Stomach (tissue), 9 donors: Measurements from ENCODE around the gene NEUROG2. TPM values are rescaled to one million over a fixed set of nuclear protein-coding genes. Genes with fewer than 3 reads are reported as not detected.
A peak's percentile ranks its signal among the peaks of the same experiment; 100 is the strongest.

ENCODE experiments used
- DNase-seq, 2 donors: peaks; one replicate each; pipeline versions ENCODE4 v3.0.0 to v3.0.0-alpha.2; 2013 to 2019
- H3K27ac ChIP-seq, 5 donors: fragments of 200-600 bp in 4 of 5; sonication (generic) in 4 of 5; one replicate each; pipeline ENCODE4 v1.5.1; 2013 to 2019; ENCODE audit warnings: mild to moderate bottlenecking in 1 of 5, moderate library complexity in 1 of 5
- H3K27me3 ChIP-seq, 3 donors: fragments of 200-600 bp; sonication (generic); one replicate each; pipeline ENCODE4 v1.5.1; 2017 to 2019; ENCODE audit warnings: mixed run types in 1 of 3
- H3K36me3 ChIP-seq, 4 donors: fragments of 200-600 bp; sonication (generic); 1 replicate in 3 of 4; 2 replicates in 1 of 4; pipeline ENCODE4 v1.5.1; 2016 to 2019
- H3K4me1 ChIP-seq, 4 donors: fragments of 200-600 bp; sonication (generic); one replicate each; pipeline ENCODE4 v1.5.1; 2016 to 2019
- H3K4me3 ChIP-seq, 4 donors: fragments of 200-600 bp; sonication (generic) in 3 of 4; one replicate each; pipeline ENCODE4 v1.5.1; 2016 to 2019; ENCODE audit warnings: mild to moderate bottlenecking in 1 of 4
- H3K9me3 ChIP-seq, 4 donors: fragments of 200-600 bp; sonication (generic); one replicate each; pipeline ENCODE4 v1.5.1; 2016 to 2019
- CTCF ChIP-seq, 7 experiments: fragments of 450-650 bp in 4 of 7; fragments of 200-600 bp in 3 of 7; sonication (generic) in 3 of 7; IDR thresholded peaks; one replicate each; pipeline ENCODE4 v1.5.1; 2016 to 2019; ENCODE audit warnings: antibody characterized with exemption in 7 of 7, control low read depth in 2 of 7, mild to moderate bottlenecking in 1 of 7
- EP300 ChIP-seq: sonication (generic); formaldehyde crosslinking; IDR thresholded peaks from one replicate; pipeline ENCODE4 v1.6.1; 2017; ENCODE audit warnings: antibody characterized with exemption
- POLR2A ChIP-seq, 4 donors: fragments of 450-650 bp; IDR thresholded peaks; one replicate each; pipeline ENCODE4 v1.6.1; 2016; ENCODE audit warnings: antibody characterized with exemption in 4 of 4, control low read depth in 2 of 4, mild to moderate bottlenecking in 1 of 4, moderate library complexity in 1 of 4
- POLR2AphosphoS5 ChIP-seq, 3 donors: sonication (generic); formaldehyde crosslinking; IDR thresholded peaks; one replicate each; pipeline ENCODE4 v1.6.1; 2016; ENCODE audit warnings: antibody characterized with exemption in 3 of 3
- WGBS, 5 donors: extraction: QIAGEN DNeasy Blood & Tissue Kit in 3 of 5; methylation state at CpG; one replicate each; pipeline versions ENCODE4 v1.1.5 to v1.1.7; 2013 to 2018; 5-methylcytosine and 5-hydroxymethylcytosine counted together
- intact Hi-C: fragments of 100-400 bp; cut with DNase I; formaldehyde crosslinking; loops from one replicate; pipeline ENCODE4 v1.15.1; 2023; ENCODE audit warnings: low total_unique reads
- polyA plus RNA-seq, 3 donors: library from polyadenylated mRNA; stranded (reverse); fragments of 200-250 nt; gene quantifications; one replicate each; pipeline ENCODE4 v1.2.3, GENCODE V29; 2013
- total RNA-seq, 5 donors: library from RNA; depleted of rRNA; stranded (reverse); fragments of >200 nt; gene quantifications; one replicate each; pipeline versions ENCODE4 v1.1.0 to v1.2.3, GENCODE V29; 2014 to 2016
- donor health status: healthy with polysubstance abuse.
- donor health status: Bipolar disorder and iron deficiency.
- donor health status: healthy.

NEUROG2 gene
- total and polyA plus RNA-seq, 8 donors: not detected

- no peak for TF ChIP-seq POLR2A (IDR thresholded peaks at IDR 0.05)
- TF ChIP-seq CTCF (IDR thresholded peaks at IDR 0.05): no peak
- Histone ChIP-seq H3K27ac (no peak overlapping the region), H3K36me3 (no peaks in the 10 kb centered on the region), H3K9me3 (no peaks in the 10 kb centered on the region), H3K27me3 (peaks cover 0 to 36% (median 0%) of the 10 kb centered on the region in 3 donors), H3K4me3 (no peak overlapping the region), H3K4me1 (no peaks in the 10 kb centered on the region)
- 67 to 80% (median 77%) methylated on average over 3 of the region's 3 CpGs for WGBS, 5 donors
- intact Hi-C loops: no loop called here
- no peak for DNase-seq
These were observed 16.3 kb upstream of the NEUROG2 start for GRCh38 chr4:112532267-112532666.

GRCh38 chr4:112531146-112531545 is 15.2 kb upstream of the NEUROG2 start:
- 25 to 49% (median 35%) methylated on average over 1 of the region's 1 CpG for WGBS, 5 donors
- Histone ChIP-seq H3K36me3 (no peaks in the 10 kb centered on the region), H3K27ac (no peak overlapping the region), H3K27me3 (peaks cover 0 to 45% (median 0%) of the 10 kb centered on the region in 3 donors), H3K4me1 (no peaks in the 10 kb centered on the region), H3K4me3 (no peak overlapping the region), H3K9me3 (no peaks in the 10 kb centered on the region)
- no peak for TF ChIP-seq POLR2A (IDR thresholded peaks at IDR 0.05)
- no peak for TF ChIP-seq POLR2AphosphoS5 (IDR thresholded peaks at IDR 0.05)
- TF ChIP-seq EP300: no peak
- no peak for TF ChIP-seq CTCF (IDR thresholded peaks at IDR 0.05)
- DNase-seq: no peak
- intact Hi-C loops: no loop called here

GRCh38 chr4:112526061-112526460 is 10.1 kb upstream of the NEUROG2 start:
- intact Hi-C loops: no loop called here
- Histone ChIP-seq H3K4me3 (no peak overlapping the region), H3K36me3 (no peaks in the 10 kb centered on the region), H3K27ac (no peak overlapping the region), H3K27me3 (peaks cover 15 to 80% (median 36%) of the 10 kb centered on the region in 3 donors), H3K9me3 (peaks cover 0 to 8% (median 2%) of the 10 kb centered on the region in 4 donors), H3K4me1 (peaks cover 5 to 23% (median 20%) of the 10 kb centered on the region in 4 donors)
- DNase-seq: no peak
- WGBS, 5 donors: 64 to 81% (median 68%) methylated on average over 1 of the region's 1 CpG
- no peak for TF ChIP-seq POLR2AphosphoS5 (IDR thresholded peaks at IDR 0.05)

- intact Hi-C loops: no loop called here
- H3K27ac ChIP-seq: no peak overlapping the region
These were observed 8.0 kb upstream of the NEUROG2 start for GRCh38 chr4:112523764-112524505.

More at GRCh38 chr4:112523764-112524505, 8.0 kb upstream of the NEUROG2 start:
- no peaks in the 10 kb centered on the region for H3K36me3 ChIP-seq
- 2 to 3% (median 2%) methylated on average over 31 to 46 of the region's 46 CpGs for WGBS, 5 donors
- TF ChIP-seq EP300: no peak
- peak in 5 of 7 experiments; percentile 28 to 68 (median 42) for TF ChIP-seq CTCF (IDR thresholded peaks at IDR 0.05)
- H3K4me3 ChIP-seq: peak overlapping the region; percentile 29 to 46 (median 35)
- peaks cover 35 to 87% (median 57%) of the 10 kb centered on the region in 3 donors for H3K27me3 ChIP-seq
- peaks cover 5 to 32% (median 24%) of the 10 kb centered on the region in 4 donors for H3K4me1 ChIP-seq
- peaks cover 0 to 29% (median 12%) of the 10 kb centered on the region in 4 donors for H3K9me3 ChIP-seq
- peak; percentile 60 to 83 for DNase-seq
